HG03575 (cell line): ENCODE measurements around the gene URM1.

Experiments used
- ATAC-seq: cut with Tn5 transposase; IDR thresholded peaks from one replicate; pipeline ENCODE4 v1.9.1; 2021; ENCODE audit not compliant: unreplicated experiment, insufficient number of reproducible peaks, low FRiP score; ENCODE audit errors: extremely low read depth

URM1 gene

GRCh38 chr9:128382261-128382660 is 11.1 kb downstream of the URM1 start:
- ATAC-seq, result no peak

DNA sequence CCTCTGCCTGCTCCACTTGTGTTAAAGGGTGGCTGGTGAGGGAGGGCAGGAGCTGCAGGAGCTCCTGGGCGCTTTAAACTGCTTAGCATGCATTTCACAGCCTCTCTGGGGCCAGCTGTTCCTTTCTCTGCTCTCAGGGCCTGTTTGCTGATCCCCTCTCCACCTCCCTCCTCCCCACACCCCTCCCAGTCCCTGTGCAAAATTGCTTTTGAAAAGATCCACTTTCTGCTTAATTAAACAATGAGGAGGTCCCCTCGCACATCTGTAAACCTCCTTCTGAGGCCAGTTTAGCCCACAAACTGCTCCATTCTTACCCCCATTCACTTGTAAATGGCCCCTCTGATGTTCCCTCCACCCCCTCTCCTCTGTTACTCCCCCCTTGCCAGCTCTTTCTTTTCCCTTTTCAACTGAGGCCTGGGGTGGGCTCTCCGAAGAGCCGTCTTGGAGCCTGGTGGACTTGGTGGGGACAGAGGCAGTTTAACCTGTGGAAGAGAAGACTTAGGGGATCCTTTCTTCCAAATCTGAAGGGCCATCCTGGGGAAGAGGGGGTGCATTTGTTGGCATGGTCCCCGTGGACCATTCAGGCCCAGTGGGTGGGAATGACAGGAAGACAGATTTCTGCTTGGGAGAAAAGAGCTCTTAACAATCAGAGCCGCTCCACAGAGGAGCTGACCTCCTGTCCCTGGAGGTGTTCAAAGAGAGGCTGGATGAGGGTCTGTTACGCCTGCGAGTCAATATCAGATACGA is 12.0 kb downstream of the URM1 start:
- ATAC-seq, result no peak

- no peak for ATAC-seq
Observed at GRCh38 chr9:128383791-128384190, 12.6 kb downstream of the URM1 start.

DNA sequence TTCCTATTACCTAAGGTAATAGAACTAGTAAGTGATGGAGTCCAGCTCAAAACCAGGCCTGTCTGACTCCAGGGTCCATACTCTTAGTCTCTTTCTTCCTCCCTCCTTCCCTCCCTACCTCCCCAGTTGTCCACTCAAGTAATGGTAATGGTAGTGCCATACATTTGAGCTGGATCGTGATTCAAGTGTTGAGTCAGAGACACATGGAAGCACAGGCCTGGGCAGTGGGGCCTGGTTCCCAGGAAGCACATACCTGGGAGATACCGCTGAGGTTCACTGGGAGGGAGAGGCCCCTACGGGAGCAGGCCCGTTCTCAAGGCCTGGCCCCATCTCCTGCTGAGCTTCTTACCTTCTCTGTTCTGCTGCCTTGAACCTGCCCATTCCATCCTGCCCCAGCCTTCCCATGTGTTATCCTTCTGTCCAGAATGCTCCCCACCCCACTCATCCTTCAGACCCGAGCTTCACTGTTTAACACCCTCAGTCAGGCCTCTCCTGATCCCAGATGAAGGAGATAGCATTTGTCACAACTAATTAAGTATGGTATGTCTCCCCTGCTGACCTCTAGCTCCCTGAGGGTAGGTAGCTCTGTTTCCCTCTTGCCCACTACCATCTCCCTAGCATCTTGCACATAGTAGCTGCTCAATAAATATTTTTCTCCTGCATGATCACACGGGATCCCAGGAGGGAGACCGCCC is 13.8 kb downstream of the URM1 start:
- ATAC-seq, result no peak

DNA sequence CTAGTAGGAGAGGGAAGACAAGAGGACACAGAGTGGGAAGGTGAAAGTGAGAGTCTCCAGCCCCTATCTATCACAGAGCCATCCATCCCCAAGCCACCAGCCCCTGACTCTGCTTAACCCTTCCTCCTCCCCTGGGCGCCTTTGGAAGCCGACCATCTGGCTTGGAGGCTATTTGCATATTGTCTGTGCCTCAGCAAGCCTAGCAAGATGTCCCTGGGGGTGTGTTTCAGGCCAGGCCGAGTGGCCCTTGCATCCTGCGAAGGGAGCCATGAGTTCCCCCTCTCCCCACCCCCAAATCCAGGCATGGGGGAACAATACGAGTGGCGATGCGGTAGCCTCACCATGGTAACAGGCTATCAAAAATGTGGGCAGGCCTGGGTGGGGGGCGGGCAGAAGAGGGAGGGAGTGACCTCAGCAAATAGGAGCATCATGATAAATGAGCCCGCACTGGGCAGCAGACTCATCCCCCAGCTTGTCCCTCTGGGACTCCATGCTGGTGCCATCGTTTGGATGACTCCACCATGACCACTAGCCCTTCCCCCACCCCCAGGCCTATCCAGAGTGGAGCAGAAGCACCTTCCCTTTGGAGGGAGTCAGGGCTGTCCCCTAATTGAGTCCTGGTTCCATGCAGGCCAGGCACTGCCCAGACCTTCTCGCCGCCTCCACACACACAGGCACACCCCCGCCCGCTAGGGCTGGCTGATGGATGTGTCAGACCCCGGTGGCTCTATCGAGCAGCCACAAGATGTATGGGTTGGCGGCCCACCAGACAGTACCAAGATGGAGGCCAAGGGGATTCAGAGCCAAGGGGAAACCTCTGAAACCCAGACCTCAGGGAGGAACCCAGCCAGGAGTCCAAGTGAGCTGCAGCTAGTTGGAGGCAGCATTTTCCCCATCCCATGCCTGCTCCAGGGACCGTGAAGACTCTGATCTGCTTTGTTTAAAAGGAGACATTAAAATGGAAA is 14.6 kb downstream of the URM1 start:
- no peak for ATAC-seq

- no peak for ATAC-seq
Observed at GRCh38 chr9:128388150-128388549, 17.0 kb downstream of the URM1 start.

- ATAC-seq, result no peak
Observed at GRCh38 chr9:128389395-128390149, 18.4 kb downstream of the URM1 start.

- ATAC-seq, result no peak
Observed at GRCh38 chr9:128390150-128390812, 19.1 kb downstream of the URM1 start.

- no peak for ATAC-seq
Observed at GRCh38 chr9:128390813-128391711, 19.9 kb downstream of the URM1 start.

DNA sequence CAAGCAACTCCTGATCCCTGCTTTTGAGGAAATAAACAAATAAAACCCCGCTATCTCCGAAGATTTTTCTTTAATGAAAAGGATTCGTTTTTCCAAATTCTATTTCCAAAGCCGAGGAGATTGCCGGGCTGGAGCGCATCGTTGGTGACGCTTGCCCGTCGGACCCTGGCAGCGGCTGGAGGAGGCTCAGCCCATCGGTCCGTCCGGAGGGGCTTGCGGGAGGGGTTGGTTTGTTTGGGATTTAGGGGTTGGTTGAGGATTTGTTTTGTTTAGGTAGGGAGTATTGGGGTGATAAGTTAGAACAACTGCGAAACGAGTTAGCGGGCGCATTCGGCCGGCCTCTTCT is 20.8 kb downstream of the URM1 start:
- no peak for ATAC-seq

DNA sequence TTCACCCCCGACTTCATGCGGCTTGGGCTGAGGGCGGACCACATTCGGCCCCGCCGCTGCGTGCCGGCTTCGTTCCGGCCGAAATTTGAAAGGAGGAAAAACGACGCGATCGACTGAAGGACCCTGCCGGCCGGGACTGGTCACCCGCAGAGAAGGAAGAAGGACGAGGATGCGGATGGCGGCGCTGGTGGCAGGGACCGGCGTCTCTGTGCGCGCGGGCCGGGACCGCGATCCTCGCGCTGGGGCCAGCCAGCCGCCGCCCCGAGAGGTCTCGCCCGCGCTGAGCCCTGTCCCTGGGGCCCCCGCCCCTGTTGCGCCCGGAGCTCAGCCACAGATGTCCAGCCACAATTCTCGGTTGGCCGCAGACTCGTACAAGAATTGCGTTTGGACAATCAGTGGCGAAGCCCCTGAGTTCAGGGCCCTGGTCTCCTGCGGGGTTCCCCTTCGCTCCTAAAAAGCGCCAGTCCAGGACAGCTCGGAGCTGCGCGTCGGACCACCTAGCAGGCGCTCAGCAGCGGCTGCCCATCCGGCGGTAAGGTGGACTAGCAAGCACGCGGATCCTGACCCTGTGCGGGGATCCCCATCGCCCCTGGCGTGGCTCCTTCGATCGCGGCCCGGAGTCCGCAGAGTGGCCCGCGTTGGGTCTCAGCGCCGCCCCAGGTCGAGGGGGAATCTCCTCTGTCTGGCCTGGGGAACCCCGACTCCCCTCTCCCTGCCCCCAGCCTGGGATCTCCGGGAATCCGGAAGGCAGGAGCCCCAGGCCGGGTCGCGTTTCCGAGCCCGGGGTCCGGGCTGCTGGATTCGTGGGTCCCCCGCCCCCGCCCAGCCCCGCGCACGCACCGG is 21.3 kb downstream of the URM1 start:
- ATAC-seq, result no peak

- ATAC-seq, result no peak
Observed at GRCh38 chr9:128393145-128393775, 22.1 kb downstream of the URM1 start.

- ATAC-seq, result no peak
Observed at GRCh38 chr9:128393970-128394369, 22.8 kb downstream of the URM1 start.

GRCh38 chr9:128394379-128395168 is 23.4 kb downstream of the URM1 start:
- no peak for ATAC-seq

DNA sequence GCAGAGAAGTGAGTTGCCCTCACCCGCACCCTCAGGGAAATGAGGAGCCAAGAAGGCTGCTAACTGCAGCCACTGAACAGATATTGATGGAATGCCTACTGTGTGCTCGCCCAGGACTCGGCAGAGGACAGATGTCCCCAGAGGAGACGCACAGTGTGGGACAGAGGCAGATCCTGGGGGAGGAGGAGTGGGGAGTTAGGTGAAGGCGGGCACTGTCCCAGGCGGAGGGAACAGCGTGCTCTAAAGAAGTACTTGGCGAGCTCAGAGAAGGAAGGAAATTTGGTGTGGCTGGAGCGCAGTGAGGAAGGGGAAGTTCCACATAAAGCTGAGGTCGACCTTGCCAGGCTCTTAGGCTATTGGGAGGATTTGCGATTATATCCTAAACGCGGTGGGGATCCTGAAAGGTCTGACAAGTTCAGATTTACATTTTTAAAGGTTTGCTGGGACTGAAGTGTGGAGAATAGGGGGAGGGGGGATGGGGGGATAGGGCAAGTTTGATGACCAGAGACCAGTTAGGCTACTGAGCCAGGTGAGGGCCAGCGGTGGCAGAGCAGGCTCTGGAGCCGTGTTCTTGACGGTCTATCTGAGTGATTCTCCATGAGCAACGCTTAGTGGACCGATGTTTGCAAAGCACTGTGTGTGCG is 25.9 kb downstream of the URM1 start:
- no peak for ATAC-seq
